Sigmoid colon (tissue), 7 donors: ENCODE measurements around the gene MRPS18C. TPM values are rescaled to one million over a fixed set of nuclear protein-coding genes. Genes with fewer than 3 reads are reported as not detected.

Source experiments
- DNase-seq: peaks from one replicate; pipeline ENCODE4 v3.0.0-alpha.2; 2019
- H3K27ac ChIP-seq, 4 donors: fragments of 200-600 bp; sonication (generic); one replicate each; pipeline ENCODE4 v1.5.1; 2016 to 2019; ENCODE audit warnings: mild to moderate bottlenecking in 1 of 4
- H3K27me3 ChIP-seq, 3 donors: fragments of 200-600 bp; sonication (generic); one replicate each; pipeline ENCODE4 v1.5.1; 2019; ENCODE audit warnings: mild to moderate bottlenecking in 1 of 3
- H3K36me3 ChIP-seq, 4 donors: fragments of 200-600 bp; sonication (generic); one replicate each; pipeline ENCODE4 v1.5.1; 2016 to 2019
- H3K4me1 ChIP-seq, 4 donors: fragments of 200-600 bp; sonication (generic); one replicate each; pipeline ENCODE4 v1.5.1; 2017 to 2019
- H3K4me3 ChIP-seq, 4 donors: fragments of 200-600 bp; sonication (generic); one replicate each; pipeline ENCODE4 v1.5.1; 2017 to 2019; ENCODE audit warnings: mild to moderate bottlenecking in 2 of 4, moderate library complexity in 1 of 4
- H3K9me3 ChIP-seq, 4 donors: fragments of 200-600 bp in 3 of 4; sonication (generic) in 3 of 4; one replicate each; pipeline versions ENCODE4 v1.5.1 to v1.6.1; 2013 to 2019
- EP300 ChIP-seq, 4 donors: sonication (generic); formaldehyde crosslinking; IDR thresholded peaks; one replicate each; pipeline ENCODE4 v1.6.1; 2017; ENCODE audit warnings: antibody characterized with exemption in 4 of 4
- POLR2A ChIP-seq, 2 donors: fragments of 450-650 bp; IDR thresholded peaks; one replicate each; pipeline ENCODE4 v1.6.1; 2016; ENCODE audit warnings: antibody characterized with exemption in 2 of 2, mild to moderate bottlenecking in 2 of 2, moderate library complexity in 2 of 2
- POLR2AphosphoS5 ChIP-seq, 4 donors: sonication (generic); formaldehyde crosslinking; IDR thresholded peaks; one replicate each; pipeline ENCODE4 v1.6.1; 2017; ENCODE audit warnings: antibody characterized with exemption in 4 of 4
- WGBS, 2 donors: extraction: QIAGEN DNeasy Blood & Tissue Kit; methylation state at CpG; one replicate each; pipeline ENCODE4 v1.1.7; 2013; 5-methylcytosine and 5-hydroxymethylcytosine counted together
- intact Hi-C: fragments of 100-400 bp; cut with DNase I; formaldehyde crosslinking; loops from one replicate; pipeline ENCODE4 v1.15.1; 2023
- polyA plus RNA-seq, 3 donors: library from polyadenylated mRNA; stranded (reverse); fragments of 200-250 nt; gene quantifications; one replicate each; pipeline ENCODE4 v1.2.3, GENCODE V29; 2013
- total RNA-seq, 4 donors: library from RNA; depleted of rRNA; stranded (reverse); fragments of >200 nt; gene quantifications; one replicate each; pipeline ENCODE4 v1.1.0, GENCODE V29; 2016
- TF ChIP-seq, protein P1 (sequence below), 4 experiments: fragments of 450-650 bp in 3 of 4; fragments of 200-600 bp in 1 of 4; IDR thresholded peaks; one replicate each; pipeline ENCODE4 v1.5.1; 2016 to 2019; ENCODE audit warnings: antibody characterized with exemption in 4 of 4, mild to moderate bottlenecking in 3 of 4, moderate library complexity in 2 of 4
- donor health status: healthy with polysubstance abuse.
- donor health status: Bipolar disorder and iron deficiency.
- donor health status: healthy.

The MRPS18C gene
- total and polyA plus RNA-seq, 7 donors = 8.3 to 37.0 (median 27.6) TPM

GRCh38 chr4:83473966-83474365 lies 18.1 kb downstream of the MRPS18C start:
- intact Hi-C loops = no loop called here
- H3K4me3 ChIP-seq = no peak overlapping the region
- no peaks in the 10 kb centered on the region for H3K4me1 ChIP-seq
- no peaks in the 10 kb centered on the region for H3K27me3 ChIP-seq
- H3K36me3 ChIP-seq = peaks cover 0 to 46% (median 4%) of the 10 kb centered on the region in 4 donors
- no peak for DNase-seq
- TF ChIP-seq POLR2A (IDR thresholded peaks at IDR 0.05) = no peak
- no peak for TF ChIP-seq POLR2AphosphoS5 (IDR thresholded peaks at IDR 0.05)
- TF ChIP-seq, protein P1, sequence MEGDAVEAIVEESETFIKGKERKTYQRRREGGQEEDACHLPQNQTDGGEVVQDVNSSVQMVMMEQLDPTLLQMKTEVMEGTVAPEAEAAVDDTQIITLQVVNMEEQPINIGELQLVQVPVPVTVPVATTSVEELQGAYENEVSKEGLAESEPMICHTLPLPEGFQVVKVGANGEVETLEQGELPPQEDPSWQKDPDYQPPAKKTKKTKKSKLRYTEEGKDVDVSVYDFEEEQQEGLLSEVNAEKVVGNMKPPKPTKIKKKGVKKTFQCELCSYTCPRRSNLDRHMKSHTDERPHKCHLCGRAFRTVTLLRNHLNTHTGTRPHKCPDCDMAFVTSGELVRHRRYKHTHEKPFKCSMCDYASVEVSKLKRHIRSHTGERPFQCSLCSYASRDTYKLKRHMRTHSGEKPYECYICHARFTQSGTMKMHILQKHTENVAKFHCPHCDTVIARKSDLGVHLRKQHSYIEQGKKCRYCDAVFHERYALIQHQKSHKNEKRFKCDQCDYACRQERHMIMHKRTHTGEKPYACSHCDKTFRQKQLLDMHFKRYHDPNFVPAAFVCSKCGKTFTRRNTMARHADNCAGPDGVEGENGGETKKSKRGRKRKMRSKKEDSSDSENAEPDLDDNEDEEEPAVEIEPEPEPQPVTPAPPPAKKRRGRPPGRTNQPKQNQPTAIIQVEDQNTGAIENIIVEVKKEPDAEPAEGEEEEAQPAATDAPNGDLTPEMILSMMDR (IDR thresholded peaks at IDR 0.05) = no peak
- TF ChIP-seq EP300 (IDR thresholded peaks at IDR 0.05) = no peak
- H3K9me3 ChIP-seq = no peaks in the 10 kb centered on the region
- H3K27ac ChIP-seq = no peak overlapping the region
- WGBS, 2 donors = 92 to 94% methylated on average over 2 of the region's 2 CpGs

DNA sequence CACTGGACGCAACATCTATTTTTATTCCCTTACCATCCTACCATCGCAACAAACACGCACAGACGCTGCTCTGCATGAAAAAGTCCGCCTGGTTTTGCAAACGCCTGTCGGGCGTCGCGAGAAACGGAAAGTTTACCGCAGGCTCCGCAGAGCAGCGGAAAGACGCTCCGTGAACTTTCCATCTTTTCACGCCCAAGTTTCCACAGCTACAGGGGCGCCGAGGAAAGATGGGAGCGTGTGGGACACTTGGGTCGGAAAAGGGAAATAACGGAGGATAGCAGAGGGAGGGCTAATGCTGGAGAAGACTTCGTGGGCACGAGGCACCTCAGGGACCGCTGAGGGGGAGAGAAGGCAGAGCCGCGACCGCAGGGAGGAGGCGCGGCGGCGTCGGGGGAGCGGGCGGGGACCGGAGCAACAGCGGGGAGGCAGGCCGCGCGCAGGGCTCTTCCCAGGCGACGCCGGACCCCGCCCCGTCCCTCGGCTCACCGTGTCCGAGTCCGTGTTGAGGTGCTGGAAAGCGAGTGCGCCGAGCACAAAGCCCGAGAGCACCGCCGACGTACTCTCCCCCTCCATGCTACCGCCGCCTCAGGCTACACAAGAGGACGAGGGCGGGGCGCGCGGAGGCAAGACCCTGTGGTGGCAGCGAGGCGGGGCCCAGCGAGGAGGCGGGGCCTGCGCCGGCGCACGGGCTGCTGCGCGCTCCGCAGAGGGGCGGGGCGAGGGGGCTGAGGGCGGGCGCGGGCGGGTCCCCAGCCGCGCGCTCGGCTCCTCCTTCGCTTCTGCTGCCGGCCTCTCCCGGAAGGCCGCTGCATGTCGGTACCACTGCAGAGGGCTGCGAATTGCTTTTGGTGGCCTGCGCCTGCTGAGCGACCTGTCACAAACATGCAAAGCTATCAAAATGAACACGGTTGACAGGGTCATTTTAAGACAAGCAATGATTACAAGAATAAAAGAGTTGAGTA lies 28.9 kb downstream of the MRPS18C start, which contains the start of gene ABRAXAS1:
Gene ABRAXAS1 (minus strand): TSS at position 601 of the 962 bp plus-strand sequence. CDS start 28 bp downstream, at position 573.
- Histone ChIP-seq H3K36me3 (peaks cover 0 to 11% (median 0%) of the 10 kb centered on the region in 4 donors), H3K4me3 (peak within 1 kb of the TSS; percentile 53 to 87 (median 78)), H3K27me3 (no peaks in the 10 kb centered on the region), H3K4me1 (peaks cover 0 to 15% (median 14%) of the 10 kb centered on the region in 4 donors), H3K9me3 (no peaks in the 10 kb centered on the region), H3K27ac (peak within 1 kb of the TSS; percentile 90 to 97 (median 94))
- peak; percentile 97 for DNase-seq
- intact Hi-C loops = loop anchor here (1.0 to 2.0 kb wide), 2 partner anchors 28 to 50 kb away; partner anchors contain the start of gene MRPS18C
- no peak for TF ChIP-seq EP300 (IDR thresholded peaks at IDR 0.05)
- TF ChIP-seq POLR2AphosphoS5 (IDR thresholded peaks at IDR 0.05) = peak; percentile 95 to 99 (median 96)
- TF ChIP-seq POLR2A (IDR thresholded peaks at IDR 0.05) = peak; percentile 35 to 55
- TF ChIP-seq, protein P1 (IDR thresholded peaks at IDR 0.05) = no peak
- WGBS, 2 donors = 0% methylated on average over 93 of the region's 93 CpGs

DNA sequence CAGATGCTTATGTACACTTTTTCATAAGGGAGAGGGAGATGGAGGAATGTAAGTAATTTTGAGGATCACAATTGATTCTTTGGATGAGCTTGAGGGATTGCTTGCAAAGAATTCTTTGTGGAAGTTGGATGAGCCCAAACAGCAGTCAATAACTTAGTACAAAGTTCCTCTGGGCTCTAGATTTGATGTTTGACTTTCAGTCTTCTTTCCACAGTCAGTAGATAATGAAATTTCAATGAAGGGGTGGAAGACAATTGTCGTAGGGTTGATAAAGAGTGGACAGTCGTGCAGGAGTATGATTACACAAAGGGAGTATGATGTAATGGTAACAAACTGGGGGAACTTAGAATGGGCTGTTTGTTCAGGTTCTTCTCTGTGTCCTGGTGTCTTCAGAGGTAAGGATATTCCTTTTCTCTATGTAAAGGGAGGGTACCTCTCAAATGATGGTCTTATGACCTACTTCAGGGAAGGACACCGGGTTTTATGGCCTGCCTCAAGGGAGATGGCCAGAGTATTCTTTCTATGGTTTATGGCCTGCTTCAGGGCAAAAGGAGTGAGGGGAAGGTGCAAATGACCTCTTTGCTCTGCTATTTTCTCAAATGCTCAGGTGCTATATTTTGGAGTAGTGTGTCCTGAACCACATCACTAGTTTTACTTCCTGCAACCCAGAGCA lies 30.7 kb downstream of the MRPS18C start:
- no peak for DNase-seq
- H3K27ac ChIP-seq = no peak overlapping the region

GRCh38 chr4:83489711-83490326 lies 34.0 kb downstream of the MRPS18C start:
- Histone ChIP-seq H3K9me3 (no peaks in the 10 kb centered on the region), H3K27ac (no peak overlapping the region), H3K27me3 (no peaks in the 10 kb centered on the region), H3K4me1 (peaks cover 0 to 7% (median 7%) of the 10 kb centered on the region in 4 donors), H3K36me3 (no peaks in the 10 kb centered on the region), H3K4me3 (no peak overlapping the region)
- WGBS, 2 donors = 22 to 60% methylated on average over 1 of the region's 1 CpG
- intact Hi-C loops = loop anchor here (5.0 kb wide), 1 partner anchor 152 kb away; no protein-coding TSS in a partner anchor
- DNase-seq = no peak
- TF ChIP-seq, protein P1 (IDR thresholded peaks at IDR 0.05) = no peak
- no peak for TF ChIP-seq POLR2AphosphoS5 (IDR thresholded peaks at IDR 0.05)
- no peak for TF ChIP-seq EP300 (IDR thresholded peaks at IDR 0.05)
- no peak for TF ChIP-seq POLR2A (IDR thresholded peaks at IDR 0.05)

More for the DNA sequence above, 30.7 kb downstream of the MRPS18C start:
- H3K9me3 ChIP-seq = no peaks in the 10 kb centered on the region
- H3K36me3 ChIP-seq = no peaks in the 10 kb centered on the region
- no peaks in the 10 kb centered on the region for H3K27me3 ChIP-seq
- 78 to 84% methylated on average over 3 of the region's 3 CpGs for WGBS, 2 donors
- H3K4me1 ChIP-seq = peaks cover 0 to 15% (median 14%) of the 10 kb centered on the region in 4 donors
- TF ChIP-seq, protein P1 (IDR thresholded peaks at IDR 0.05) = no peak
- no peak for TF ChIP-seq POLR2A (IDR thresholded peaks at IDR 0.05)
- no peak for TF ChIP-seq POLR2AphosphoS5 (IDR thresholded peaks at IDR 0.05)
- no peak for TF ChIP-seq EP300 (IDR thresholded peaks at IDR 0.05)
- intact Hi-C loops = no loop called here
- no peak overlapping the region for H3K4me3 ChIP-seq
